SK-N-SH (cell line): ENCODE data around the gene ZNF680. TPM values are rescaled to one million over a fixed set of nuclear protein-coding genes. Genes with fewer than 3 reads are reported as not detected.
A peak's percentile ranks its signal among the peaks of the same experiment; 100 is the strongest.

Experiments
- CTCF ChIA-PET: fragments of 300-600, 350-600 bp; formaldehyde crosslinking; extraction: SDS; loops from one replicate; lab custom pipeline; 2021; lab: Yijun Ruan, JAX
- POLR2A ChIA-PET: fragments of 350-600 bp; sonication (Branson Sonifier 250); formaldehyde crosslinking; extraction: SDS; loops from one replicate; lab custom pipeline; 2020; ENCODE audit warnings: antibody characterized with exemption, inconsistent platforms; lab: Yijun Ruan, JAX
- DNase-seq: peaks from one replicate; pipeline ENCODE4 v3.0.0; 2012
- H2AFZ ChIP-seq: fragments of 200-600 bp; sonication (generic); 2 replicates; pipeline ENCODE4 v1.8.1; 2016; ENCODE audit warnings: antibody characterized with exemption, mild to moderate bottlenecking, low read depth
- H3F3A ChIP-seq: fragments of 200-600 bp; sonication (generic); replicated peaks from 2 replicates; pipeline ENCODE3; 2016; ENCODE audit warnings: antibody characterized with exemption, mild to moderate bottlenecking; ENCODE audit not compliant: insufficient read depth
- H3K27ac ChIP-seq, 2 experiments: fragments of 200-500 bp in 1 of 2; fragments of 200-600 bp in 1 of 2; sonication (Bioruptor generic) in 1 of 2; sonication (generic), shearing (Covaris generic) in 1 of 2; 2 replicates each; pipeline versions ENCODE4 v1.5.1 to v1.6.1; 2014 to 2016; ENCODE audit warnings: low read depth in 2 of 2, inconsistent platforms in 1 of 2, low read length in 1 of 2, mild to moderate bottlenecking in 1 of 2, mixed read lengths in 1 of 2
- H3K27me3 ChIP-seq: fragments of 200-600 bp; sonication (generic), shearing (Covaris generic); 2 replicates; pipeline ENCODE4 v1.6.1; 2016; ENCODE audit warnings: mixed run types; ENCODE audit not compliant: insufficient read depth
- H3K36me3 ChIP-seq, 2 experiments: fragments of 200-500 bp in 1 of 2; fragments of 200-600 bp in 1 of 2; sonication (Bioruptor generic) in 1 of 2; sonication (generic) in 1 of 2; replicated peaks in 1 of 2; 2 replicates each; pipeline versions ENCODE3 to v1.5.1; 2014 to 2016; ENCODE audit warnings: low read length in 1 of 2, mild to moderate bottlenecking in 1 of 2; ENCODE audit not compliant: insufficient read depth in 2 of 2, control insufficient read depth in 1 of 2
- H3K4me1 ChIP-seq, 2 experiments: fragments of 200-500 bp in 1 of 2; fragments of 200-600 bp in 1 of 2; sonication (Bioruptor generic) in 1 of 2; sonication (generic), shearing (Covaris generic) in 1 of 2; 2 replicates each; pipeline versions ENCODE4 v1.5.1 to v1.6.1; 2014 to 2016; ENCODE audit warnings: low read depth in 1 of 2, low read length in 1 of 2, mixed run types in 1 of 2; ENCODE audit not compliant: insufficient read depth in 2 of 2, control insufficient read depth in 1 of 2
- H3K4me2 ChIP-seq: fragments of 200-600 bp; sonication (generic), shearing (Covaris generic); 2 replicates; pipeline ENCODE4 v1.6.1; 2017; ENCODE audit warnings: mixed run types
- H3K4me3 ChIP-seq, 2 experiments: fragments of 200-500 bp in 1 of 2; fragments of 200-600 bp in 1 of 2; sonication (Bioruptor generic) in 1 of 2; sonication (generic), shearing (Covaris generic) in 1 of 2; 2 replicates each; pipeline versions ENCODE4 v1.5.1 to v1.8.1; 2014 to 2016; ENCODE audit warnings: low read depth in 2 of 2, inconsistent platforms in 1 of 2, low read length in 1 of 2, mild to moderate bottlenecking in 1 of 2, mixed read lengths in 1 of 2, moderate library complexity in 1 of 2
- H3K79me2 ChIP-seq: fragments of 200-600 bp; sonication (generic); 2 replicates; pipeline ENCODE4 v1.8.1; 2017; ENCODE audit warnings: mild to moderate bottlenecking; ENCODE audit not compliant: insufficient read depth
- H3K9ac ChIP-seq: fragments of 200-600 bp; sonication (generic); 2 replicates; pipeline ENCODE4 v1.6.1; 2017; ENCODE audit warnings: mixed run types
- H3K9me2 ChIP-seq: fragments of 200-600 bp; sonication (generic); 2 replicates; pipeline ENCODE4 v1.6.1; 2017; ENCODE audit warnings: mixed run types
- H3K9me3 ChIP-seq: fragments of 200-600 bp; sonication (generic); 2 replicates; pipeline ENCODE4 v1.6.1; 2017; ENCODE audit warnings: mixed run types, mild to moderate bottlenecking, moderate library complexity
- H4K20me1 ChIP-seq: fragments of 200-600 bp; sonication (generic); 2 replicates; pipeline ENCODE4 v1.6.1; 2017; ENCODE audit warnings: mild to moderate bottlenecking, mixed run types; ENCODE audit not compliant: insufficient read depth
- CHD2 ChIP-seq: fragments of 150-350 bp; IDR thresholded peaks from 2 replicates; pipeline ENCODE4 v1.6.1; 2018; ENCODE audit warnings: low read length; ENCODE audit not compliant: partially characterized antibody
- EP300 ChIP-seq, 2 experiments: IDR thresholded peaks; 2 replicates each; pipeline versions ENCODE4 v1.4.0 to v1.6.1; 2012; ENCODE audit warnings: borderline replicate concordance in 1 of 2, low read depth in 1 of 2, low read length in 1 of 2
- EZH2phosphoT487 ChIP-seq: fragments of 200-600 bp; sonication (generic); IDR thresholded peaks from 2 replicates; pipeline ENCODE4 v1.6.1; 2017; ENCODE audit warnings: low read depth, mixed run types, mild to moderate bottlenecking, antibody characterized with exemption, moderate library complexity, borderline replicate concordance
- FOSL2 ChIP-seq: IDR thresholded peaks from 2 replicates; pipeline ENCODE4 v1.4.0; 2012; ENCODE audit warnings: low read depth, mild to moderate bottlenecking, moderate library complexity, borderline replicate concordance
- FOXJ3 ChIP-seq: sonication (generic); formaldehyde crosslinking; IDR thresholded peaks from 2 replicates; pipeline ENCODE4 v1.5.1; 2020; ENCODE audit warnings: mild to moderate bottlenecking, missing genetic modification reagents
- FOXM1 ChIP-seq: IDR thresholded peaks from 2 replicates; pipeline ENCODE4 v1.4.0; 2012; ENCODE audit warnings: low read depth, mild to moderate bottlenecking
- GABPA ChIP-seq: IDR thresholded peaks from 2 replicates; pipeline ENCODE4 v1.4.0; 2012; ENCODE audit warnings: low read depth, mild to moderate bottlenecking
- GATA2 ChIP-seq: sonication (generic); formaldehyde crosslinking; IDR thresholded peaks from 2 replicates; pipeline ENCODE4 v1.5.0; 2020; ENCODE audit warnings: mild to moderate bottlenecking, missing genetic modification reagents
- JUND ChIP-seq: IDR thresholded peaks from 2 replicates; pipeline ENCODE4 v1.4.0; 2012
- MEF2A ChIP-seq: IDR thresholded peaks from 2 replicates; pipeline ENCODE4 v1.4.0; 2012; ENCODE audit warnings: low read depth, borderline replicate concordance
- MXI1 ChIP-seq: IDR thresholded peaks from 2 replicates; pipeline ENCODE4 v1.6.1; 2012; ENCODE audit warnings: mild to moderate bottlenecking, low read depth, low read length, improper control_type of control experiment
- NFIC ChIP-seq: IDR thresholded peaks from 2 replicates; pipeline ENCODE4 v1.4.0; 2012; ENCODE audit warnings: borderline replicate concordance
- NRF1 ChIP-seq: IDR thresholded peaks from 2 replicates; pipeline ENCODE4 v1.6.1; 2012; ENCODE audit warnings: low read depth, mild to moderate bottlenecking, low read length
- POLR2AphosphoS5 ChIP-seq: IDR thresholded peaks from 2 replicates; pipeline ENCODE4 v1.6.1; 2012; ENCODE audit warnings: low read depth, low read length
- RAD21 ChIP-seq: IDR thresholded peaks from 2 replicates; pipeline ENCODE4 v1.6.1; 2012; ENCODE audit warnings: mild to moderate bottlenecking, low read length
- RFX5 ChIP-seq: IDR thresholded peaks from 2 replicates; pipeline ENCODE4 v1.6.1; 2012; ENCODE audit warnings: mild to moderate bottlenecking, improper control_type of control experiment, low read length
- RXRA ChIP-seq: IDR thresholded peaks from 2 replicates; pipeline ENCODE4 v1.4.0; 2012; ENCODE audit warnings: low read depth, mild to moderate bottlenecking, borderline replicate concordance
- SIN3A ChIP-seq: IDR thresholded peaks from 2 replicates; pipeline ENCODE4 v1.6.1; 2012; ENCODE audit warnings: low read depth, mild to moderate bottlenecking, low read length, moderate library complexity, borderline replicate concordance
- SMC3 ChIP-seq: IDR thresholded peaks from 2 replicates; pipeline ENCODE4 v1.6.1; 2012; ENCODE audit warnings: low read depth, low read length, improper control_type of control experiment
- TEAD4 ChIP-seq: IDR thresholded peaks from 2 replicates; pipeline ENCODE4 v1.4.0; 2012; ENCODE audit warnings: mild to moderate bottlenecking, borderline replicate concordance; ENCODE audit not compliant: insufficient read depth
- YY1 ChIP-seq: IDR thresholded peaks from 2 replicates; pipeline ENCODE4 v1.4.0; 2012; ENCODE audit warnings: low read depth, mild to moderate bottlenecking
- WGBS: methylation state at CpG from one replicate; pipeline ENCODE4 v1.1.6; 2017; ENCODE audit warnings: low lambda C conversion rate; 5-methylcytosine and 5-hydroxymethylcytosine counted together
- polyA plus RNA-seq, 3 experiments: library from polyadenylated mRNA; depleted of rRNA; stranded (reverse); fragments of >200 nt; gene quantifications; 2 replicates each; pipeline ENCODE4 v1.2.3, GENCODE V29; 2012
- TF ChIP-seq, protein P1 (sequence below): IDR thresholded peaks from 2 replicates; pipeline ENCODE4 v1.4.0; 2012; ENCODE audit warnings: low read depth
- TF ChIP-seq, protein P2 (sequence below): fragments of 200-600 bp; sonication (generic); IDR thresholded peaks from 2 replicates; pipeline ENCODE4 v1.6.1; 2017; ENCODE audit warnings: antibody characterized with exemption, mild to moderate bottlenecking, moderate library complexity
- TF ChIP-seq, protein P3 (sequence below): fragments of 150-350 bp; IDR thresholded peaks from 2 replicates; pipeline ENCODE4 v1.6.1; 2017; ENCODE audit warnings: antibody characterized with exemption, low read length, low read depth, borderline replicate concordance
- TF ChIP-seq, protein P4 (sequence below): IDR thresholded peaks from 2 replicates; pipeline ENCODE4 v1.6.1; 2012; ENCODE audit warnings: mild to moderate bottlenecking, low read depth, low read length, moderate library complexity
- TF ChIP-seq, protein P5 (sequence below): IDR thresholded peaks from 2 replicates; pipeline ENCODE4 v1.4.0; 2012; ENCODE audit warnings: low read depth, borderline replicate concordance

ZNF680 gene
- polyA plus RNA-seq, 1 of the 3 experiments (the other 2 are of a cell fraction) = 1.6 TPM

DNA sequence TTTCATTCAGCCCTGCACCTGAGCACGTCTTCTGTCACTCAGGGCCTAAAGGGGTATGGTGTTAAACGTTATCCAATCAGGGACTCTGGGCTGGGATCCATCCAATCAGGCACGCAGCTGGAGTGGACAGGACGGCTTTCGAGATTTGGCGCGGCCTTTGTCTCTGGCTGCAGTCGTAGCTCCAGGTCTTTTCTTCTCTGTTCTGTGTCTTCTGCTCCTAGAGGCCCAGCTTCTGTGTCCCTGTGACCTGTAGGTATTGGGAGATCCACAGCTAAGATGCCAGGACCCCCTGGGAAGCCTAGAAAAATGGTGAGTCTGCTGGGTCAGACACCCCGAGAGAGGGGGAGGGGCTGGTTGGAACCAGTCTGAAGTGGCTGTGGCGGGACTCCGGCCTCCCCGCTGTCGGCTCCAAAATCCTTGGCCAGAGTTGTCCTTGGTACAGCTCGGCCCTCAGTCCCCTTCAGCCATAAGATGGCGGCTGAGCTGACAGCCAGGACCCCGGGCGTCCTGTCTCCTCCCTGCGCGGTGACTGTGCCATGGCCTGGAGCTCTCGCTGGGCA is 11.7 kb upstream of the ZNF680 start:
- peak overlapping the region; percentile 60 for H3K4me3 ChIP-seq
- ChIA-PET CTCF (interaction anchor here (0.8 to 1.2 kb wide), 2 partner anchors 9 to 21 kb away, joined by 3 read pairs; no protein-coding TSS in a partner anchor), POLR2A (interaction anchor here (0.7 to 4.6 kb wide), 5 partner anchors 12 to 303 kb away, joined by 3 to 31 read pairs (median 5); partner anchors contain the start of genes ZNF680 and ZNF736)
- peak overlapping the region; percentile 54; the same call in 1 of the 2 replicates for H3K9ac ChIP-seq
- no peaks in the 10 kb centered on the region for H3F3A ChIP-seq
- peak overlapping the region; percentile 72 for H3K4me2 ChIP-seq
- H2AFZ ChIP-seq = peak overlapping the region; percentile 87
- H3K4me1 ChIP-seq = no peaks in the 10 kb centered on the region; a peak in 1 of 4 replicates
- WGBS = 25% methylated on average over 18 of the region's 20 CpGs
- H3K36me3 ChIP-seq = no peaks in the 10 kb centered on the region
- H3K27ac ChIP-seq = peak overlapping the region in 1 of 2 experiments; percentile 51; a peak in 1 of 4 replicates
- H4K20me1 ChIP-seq = no peaks in the 10 kb centered on the region
- no peaks in the 10 kb centered on the region for H3K9me2 ChIP-seq
- H3K79me2 ChIP-seq = peaks cover 10% of the 10 kb centered on the region; the same call in 1 of the 2 replicates
- no peaks in the 10 kb centered on the region for H3K9me3 ChIP-seq
- peak; percentile 93 for DNase-seq
- no peaks in the 10 kb centered on the region for H3K27me3 ChIP-seq
- no peak for TF ChIP-seq JUND
- TF ChIP-seq RAD21 = no peak
- TF ChIP-seq SIN3A = peak; percentile 84
- TF ChIP-seq CHD2 = no peak
- TF ChIP-seq RXRA = no peak
- TF ChIP-seq, protein P1, sequence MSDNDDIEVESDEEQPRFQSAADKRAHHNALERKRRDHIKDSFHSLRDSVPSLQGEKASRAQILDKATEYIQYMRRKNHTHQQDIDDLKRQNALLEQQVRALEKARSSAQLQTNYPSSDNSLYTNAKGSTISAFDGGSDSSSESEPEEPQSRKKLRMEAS = peak; percentile 40; the same call in 1 of the 2 replicates
- no peak for TF ChIP-seq FOSL2
- TF ChIP-seq EZH2phosphoT487 = no peak
- no peak for TF ChIP-seq FOXJ3 (CRISPR knock-in tag)
- 0 out of 2 replicates have a peak, but pooled peaks have one; percentile 35 for TF ChIP-seq YY1
- peak; percentile 51 for TF ChIP-seq POLR2AphosphoS5
- no peak for TF ChIP-seq NRF1
- TF ChIP-seq MXI1 = peak; percentile 72
- TF ChIP-seq SMC3 = no peak
- TF ChIP-seq EP300 (IDR thresholded peaks at IDR 0.05; ENCODE audit: borderline replicate concordance in 1 of 2, low read depth in 1 of 2, low read length in 1 of 2) = no peak
- no peak for TF ChIP-seq FOXM1
- TF ChIP-seq GABPA = no peak
- no peak for TF ChIP-seq GATA2
- TF ChIP-seq, protein P2, sequence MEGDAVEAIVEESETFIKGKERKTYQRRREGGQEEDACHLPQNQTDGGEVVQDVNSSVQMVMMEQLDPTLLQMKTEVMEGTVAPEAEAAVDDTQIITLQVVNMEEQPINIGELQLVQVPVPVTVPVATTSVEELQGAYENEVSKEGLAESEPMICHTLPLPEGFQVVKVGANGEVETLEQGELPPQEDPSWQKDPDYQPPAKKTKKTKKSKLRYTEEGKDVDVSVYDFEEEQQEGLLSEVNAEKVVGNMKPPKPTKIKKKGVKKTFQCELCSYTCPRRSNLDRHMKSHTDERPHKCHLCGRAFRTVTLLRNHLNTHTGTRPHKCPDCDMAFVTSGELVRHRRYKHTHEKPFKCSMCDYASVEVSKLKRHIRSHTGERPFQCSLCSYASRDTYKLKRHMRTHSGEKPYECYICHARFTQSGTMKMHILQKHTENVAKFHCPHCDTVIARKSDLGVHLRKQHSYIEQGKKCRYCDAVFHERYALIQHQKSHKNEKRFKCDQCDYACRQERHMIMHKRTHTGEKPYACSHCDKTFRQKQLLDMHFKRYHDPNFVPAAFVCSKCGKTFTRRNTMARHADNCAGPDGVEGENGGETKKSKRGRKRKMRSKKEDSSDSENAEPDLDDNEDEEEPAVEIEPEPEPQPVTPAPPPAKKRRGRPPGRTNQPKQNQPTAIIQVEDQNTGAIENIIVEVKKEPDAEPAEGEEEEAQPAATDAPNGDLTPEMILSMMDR = no peak
- TF ChIP-seq, protein P3, sequence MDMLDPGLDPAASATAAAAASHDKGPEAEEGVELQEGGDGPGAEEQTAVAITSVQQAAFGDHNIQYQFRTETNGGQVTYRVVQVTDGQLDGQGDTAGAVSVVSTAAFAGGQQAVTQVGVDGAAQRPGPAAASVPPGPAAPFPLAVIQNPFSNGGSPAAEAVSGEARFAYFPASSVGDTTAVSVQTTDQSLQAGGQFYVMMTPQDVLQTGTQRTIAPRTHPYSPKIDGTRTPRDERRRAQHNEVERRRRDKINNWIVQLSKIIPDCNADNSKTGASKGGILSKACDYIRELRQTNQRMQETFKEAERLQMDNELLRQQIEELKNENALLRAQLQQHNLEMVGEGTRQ = no peak
- no peak for TF ChIP-seq NFIC
- no peak for TF ChIP-seq MEF2A
- no peak for TF ChIP-seq TEAD4
- TF ChIP-seq, protein P4, sequence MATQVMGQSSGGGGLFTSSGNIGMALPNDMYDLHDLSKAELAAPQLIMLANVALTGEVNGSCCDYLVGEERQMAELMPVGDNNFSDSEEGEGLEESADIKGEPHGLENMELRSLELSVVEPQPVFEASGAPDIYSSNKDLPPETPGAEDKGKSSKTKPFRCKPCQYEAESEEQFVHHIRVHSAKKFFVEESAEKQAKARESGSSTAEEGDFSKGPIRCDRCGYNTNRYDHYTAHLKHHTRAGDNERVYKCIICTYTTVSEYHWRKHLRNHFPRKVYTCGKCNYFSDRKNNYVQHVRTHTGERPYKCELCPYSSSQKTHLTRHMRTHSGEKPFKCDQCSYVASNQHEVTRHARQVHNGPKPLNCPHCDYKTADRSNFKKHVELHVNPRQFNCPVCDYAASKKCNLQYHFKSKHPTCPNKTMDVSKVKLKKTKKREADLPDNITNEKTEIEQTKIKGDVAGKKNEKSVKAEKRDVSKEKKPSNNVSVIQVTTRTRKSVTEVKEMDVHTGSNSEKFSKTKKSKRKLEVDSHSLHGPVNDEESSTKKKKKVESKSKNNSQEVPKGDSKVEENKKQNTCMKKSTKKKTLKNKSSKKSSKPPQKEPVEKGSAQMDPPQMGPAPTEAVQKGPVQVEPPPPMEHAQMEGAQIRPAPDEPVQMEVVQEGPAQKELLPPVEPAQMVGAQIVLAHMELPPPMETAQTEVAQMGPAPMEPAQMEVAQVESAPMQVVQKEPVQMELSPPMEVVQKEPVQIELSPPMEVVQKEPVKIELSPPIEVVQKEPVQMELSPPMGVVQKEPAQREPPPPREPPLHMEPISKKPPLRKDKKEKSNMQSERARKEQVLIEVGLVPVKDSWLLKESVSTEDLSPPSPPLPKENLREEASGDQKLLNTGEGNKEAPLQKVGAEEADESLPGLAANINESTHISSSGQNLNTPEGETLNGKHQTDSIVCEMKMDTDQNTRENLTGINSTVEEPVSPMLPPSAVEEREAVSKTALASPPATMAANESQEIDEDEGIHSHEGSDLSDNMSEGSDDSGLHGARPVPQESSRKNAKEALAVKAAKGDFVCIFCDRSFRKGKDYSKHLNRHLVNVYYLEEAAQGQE = no peak
- 0 out of 2 replicates have a peak, but pooled peaks have one; percentile 56 for TF ChIP-seq RFX5
- TF ChIP-seq, protein P5, sequence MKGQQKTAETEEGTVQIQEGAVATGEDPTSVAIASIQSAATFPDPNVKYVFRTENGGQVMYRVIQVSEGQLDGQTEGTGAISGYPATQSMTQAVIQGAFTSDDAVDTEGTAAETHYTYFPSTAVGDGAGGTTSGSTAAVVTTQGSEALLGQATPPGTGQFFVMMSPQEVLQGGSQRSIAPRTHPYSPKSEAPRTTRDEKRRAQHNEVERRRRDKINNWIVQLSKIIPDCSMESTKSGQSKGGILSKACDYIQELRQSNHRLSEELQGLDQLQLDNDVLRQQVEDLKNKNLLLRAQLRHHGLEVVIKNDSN = no peak
